Glutamatergic neuron (in vitro differentiated cells): ENCODE results near the gene EIF4G1. TPM values are rescaled to one million over a fixed set of nuclear protein-coding genes. Genes with fewer than 3 reads are reported as not detected.

Source experiments
- DNase-seq: peaks from one replicate; pipeline ENCODE4 v3.0.0; 2022
- H3K27ac Mint-ChIP-seq: one replicate; pipeline ENCODE4 v1.8.0; 2020; ENCODE audit warnings: mild to moderate bottlenecking, mixed read lengths, inconsistent platforms; ENCODE audit not compliant: unreplicated experiment
- H3K27me3 Mint-ChIP-seq: one replicate; pipeline ENCODE4 v1.8.0; 2020; ENCODE audit warnings: mild to moderate bottlenecking, moderate library complexity, mixed read lengths, inconsistent platforms; ENCODE audit not compliant: unreplicated experiment
- H3K36me3 Mint-ChIP-seq: one replicate; pipeline ENCODE4 v1.8.0; 2020; ENCODE audit warnings: mild to moderate bottlenecking, mixed read lengths, inconsistent platforms; ENCODE audit not compliant: unreplicated experiment
- H3K4me1 Mint-ChIP-seq: one replicate; pipeline ENCODE4 v1.8.0; 2020; ENCODE audit warnings: mild to moderate bottlenecking, low read depth, mixed read lengths, inconsistent platforms; ENCODE audit not compliant: unreplicated experiment
- H3K4me3 Mint-ChIP-seq: one replicate; pipeline ENCODE4 v1.8.0; 2020; ENCODE audit warnings: mild to moderate bottlenecking, mixed read lengths, inconsistent platforms; ENCODE audit not compliant: unreplicated experiment
- H3K9me3 Mint-ChIP-seq: one replicate; pipeline ENCODE4 v1.8.0; 2020; ENCODE audit warnings: mild to moderate bottlenecking, moderate library complexity, mixed read lengths, inconsistent platforms; ENCODE audit not compliant: unreplicated experiment
- total RNA-seq: library from RNA; stranded (reverse); fragmentation: NEBNext Ultra II Directional; extraction: Animal tissue kit (Norgen Biotek cat#: 25700); gene quantifications from one replicate; pipeline ENCODE4 v1.2.1, GENCODE V29; 2021; ENCODE audit not compliant: unreplicated experiment
- TF ChIP-seq, protein P1 (sequence below): fragments of 200-600 bp; sonication (generic); IDR thresholded peaks from one replicate; pipeline ENCODE4 v1.5.0; 2021; ENCODE audit not compliant: partially characterized antibody, unreplicated experiment

The EIF4G1 gene
- total RNA-seq, 1 donor from 2014 or later = 346 TPM

- H3K27me3 Mint-ChIP-seq = peaks cover 3% of the 10 kb centered on the region
- TF ChIP-seq, protein P1, sequence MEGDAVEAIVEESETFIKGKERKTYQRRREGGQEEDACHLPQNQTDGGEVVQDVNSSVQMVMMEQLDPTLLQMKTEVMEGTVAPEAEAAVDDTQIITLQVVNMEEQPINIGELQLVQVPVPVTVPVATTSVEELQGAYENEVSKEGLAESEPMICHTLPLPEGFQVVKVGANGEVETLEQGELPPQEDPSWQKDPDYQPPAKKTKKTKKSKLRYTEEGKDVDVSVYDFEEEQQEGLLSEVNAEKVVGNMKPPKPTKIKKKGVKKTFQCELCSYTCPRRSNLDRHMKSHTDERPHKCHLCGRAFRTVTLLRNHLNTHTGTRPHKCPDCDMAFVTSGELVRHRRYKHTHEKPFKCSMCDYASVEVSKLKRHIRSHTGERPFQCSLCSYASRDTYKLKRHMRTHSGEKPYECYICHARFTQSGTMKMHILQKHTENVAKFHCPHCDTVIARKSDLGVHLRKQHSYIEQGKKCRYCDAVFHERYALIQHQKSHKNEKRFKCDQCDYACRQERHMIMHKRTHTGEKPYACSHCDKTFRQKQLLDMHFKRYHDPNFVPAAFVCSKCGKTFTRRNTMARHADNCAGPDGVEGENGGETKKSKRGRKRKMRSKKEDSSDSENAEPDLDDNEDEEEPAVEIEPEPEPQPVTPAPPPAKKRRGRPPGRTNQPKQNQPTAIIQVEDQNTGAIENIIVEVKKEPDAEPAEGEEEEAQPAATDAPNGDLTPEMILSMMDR = no peak
- no peak for DNase-seq
- peaks cover 2% of the 10 kb centered on the region for H3K9me3 Mint-ChIP-seq
- peak overlapping the region; percentile 88 for H3K4me3 Mint-ChIP-seq
- H3K27ac Mint-ChIP-seq = peak overlapping the region; percentile 49
- H3K36me3 Mint-ChIP-seq = no peaks in the 10 kb centered on the region
- H3K4me1 Mint-ChIP-seq = peaks cover 10% of the 10 kb centered on the region
Observed at GRCh38 chr3:184317201-184317600, 2.8 kb downstream of the EIF4G1 start.

DNA sequence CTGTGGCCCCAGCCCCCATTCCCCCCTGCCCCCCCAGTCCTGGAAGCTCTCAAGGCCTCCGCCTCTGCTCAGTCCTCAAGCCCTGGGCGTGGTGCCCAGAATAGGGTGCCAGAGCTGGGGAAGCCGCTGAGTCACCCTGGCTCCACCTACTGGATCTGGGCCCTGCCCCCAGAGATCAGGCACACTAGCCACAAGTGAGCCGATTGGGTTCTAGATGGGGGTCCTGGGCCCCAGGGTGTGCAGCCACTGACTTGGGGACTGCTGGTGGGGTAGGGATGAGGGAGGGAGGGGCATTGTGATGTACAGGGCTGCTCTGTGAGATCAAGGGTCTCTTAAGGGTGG lies 5.7 kb downstream of the EIF4G1 start:
- TF ChIP-seq, protein P1 = no peak
- no peak for DNase-seq
- no peak overlapping the region for H3K4me3 Mint-ChIP-seq
- H3K36me3 Mint-ChIP-seq = no peaks in the 10 kb centered on the region
- H3K27me3 Mint-ChIP-seq = peaks cover 7% of the 10 kb centered on the region
- peaks cover 6% of the 10 kb centered on the region for H3K9me3 Mint-ChIP-seq
- H3K27ac Mint-ChIP-seq = no peak overlapping the region
- H3K4me1 Mint-ChIP-seq = peaks cover 10% of the 10 kb centered on the region

- H3K27me3 Mint-ChIP-seq = peaks cover 7% of the 10 kb centered on the region
- no peak for DNase-seq
- no peak overlapping the region for H3K27ac Mint-ChIP-seq
- peaks cover 7% of the 10 kb centered on the region for H3K4me1 Mint-ChIP-seq
- no peaks in the 10 kb centered on the region for H3K36me3 Mint-ChIP-seq
- TF ChIP-seq, protein P1 = no peak
- H3K9me3 Mint-ChIP-seq = peaks cover 6% of the 10 kb centered on the region
- H3K4me3 Mint-ChIP-seq = no peak overlapping the region
Observed at GRCh38 chr3:184321666-184322065, 7.3 kb downstream of the EIF4G1 start.

- no peak for DNase-seq
- Mint-ChIP-seq H3K27ac (no peak overlapping the region), H3K9me3 (peaks cover 6% of the 10 kb centered on the region), H3K4me3 (peak overlapping the region; percentile 30), H3K36me3 (no peaks in the 10 kb centered on the region), H3K4me1 (no peaks in the 10 kb centered on the region), H3K27me3 (peaks cover 7% of the 10 kb centered on the region)
- TF ChIP-seq, protein P1 = no peak
Observed at GRCh38 chr3:184322731-184323487, 8.5 kb downstream of the EIF4G1 start.

- Mint-ChIP-seq H3K4me1 (no peaks in the 10 kb centered on the region), H3K36me3 (no peaks in the 10 kb centered on the region), H3K27ac (peak overlapping the region; percentile 53), H3K27me3 (peaks cover 9% of the 10 kb centered on the region), H3K4me3 (no peak overlapping the region), H3K9me3 (peaks cover 8% of the 10 kb centered on the region)
- DNase-seq = no peak
- TF ChIP-seq, protein P1 = no peak
Observed at GRCh38 chr3:184323696-184324095, 9.3 kb downstream of the EIF4G1 start.
